ENCODE measurements around the gene TBL1X. TPM values are rescaled to one million over a fixed set of nuclear protein-coding genes. Genes with fewer than 3 reads are reported as not detected.

Gene TBL1X
- total and polyA plus RNA-seq, 2 donors (not counting 3 experiments of a cell fraction or from before 2014, with no cell fraction given) = 8.7 to 25.3 TPM

GRCh38 chrX:9638871-9639270 lies 174.0 kb downstream of the TBL1X start:
- H3K4me1 ChIP-seq (ENCODE audit: control insufficient read depth, extremely low read depth, insufficient read depth, low read length) = no peaks in the 10 kb centered on the region
- no peak overlapping the region for H3K9ac ChIP-seq (replicated peaks; ENCODE audit: extremely low read depth, insufficient read depth, low read length)
- no peak overlapping the region for H3K4me2 ChIP-seq (ENCODE audit: insufficient read depth, low read length)
- no peak overlapping the region for H3K27ac ChIP-seq (ENCODE audit: insufficient read depth, low read depth, low read length)
- no peaks in the 10 kb centered on the region for H3K27me3 ChIP-seq (ENCODE audit: control insufficient read depth in 2 of 2, insufficient read depth in 2 of 2, low read length in 2 of 2)
- dilution Hi-C loops (cut with MboI; ENCODE audit: extremely low pct_ligation_motif_present, low sequenced_read_pairs) (no loop called here), intact Hi-C loops (cut with micrococcal nuclease) (no loop called here)
- no peak overlapping the region for H3K4me3 ChIP-seq (replicated peaks in 1 of 3; ENCODE audit: insufficient read depth in 1 of 3, low read depth in 1 of 3, low read length in 3 of 3)
- CTCF ChIA-PET = no interaction called here
- FAIRE-seq (peak; percentile 48), DNase-seq (ENCODE audit: low read depth, low spot score) (peak; percentile 15)
- H2AFZ ChIP-seq (ENCODE audit: low read depth, low read length) = no peak overlapping the region
- H3K79me2 ChIP-seq (ENCODE audit: control insufficient read depth, insufficient read depth, low read length) = no peaks in the 10 kb centered on the region
- H3K9me1 ChIP-seq (replicated peaks; ENCODE audit: control insufficient read depth, extremely low read depth, insufficient read depth, low read length) = no peaks in the 10 kb centered on the region
- no TSS peak for BruUV-seq (replicated peaks)
- H3K9me3 ChIP-seq (replicated peaks; ENCODE audit: control insufficient read depth, insufficient read depth, low read length) = no peaks in the 10 kb centered on the region
- POLR2A ChIA-PET = no interaction called here
- no peaks in the 10 kb centered on the region for H3K36me3 ChIP-seq (ENCODE audit: control insufficient read depth in 2 of 2, extremely low read depth in 1 of 2, insufficient read depth in 2 of 2, low read length in 2 of 2)
- no peak for TF ChIP-seq JUN (IDR thresholded peaks at IDR 0.05; ENCODE audit: borderline replicate concordance, insufficient read depth, insufficient read length, low read depth)
- no peak for TF ChIP-seq MAX (IDR thresholded peaks at IDR 0.05; ENCODE audit: insufficient read depth, insufficient read length)
- TF ChIP-seq POLR2A (IDR thresholded peaks at IDR 0.05; ENCODE audit: low read depth, low read length) = no peak
- TF ChIP-seq CTCF (IDR thresholded peaks at IDR 0.05; ENCODE audit: extremely low read depth in 1 of 2, insufficient read depth in 1 of 2, low read depth in 1 of 2, low read length in 2 of 2) = no peak
- no peak for TF ChIP-seq MYC (IDR thresholded peaks at IDR 0.05; ENCODE audit: low read depth, low read length)
- TF ChIP-seq POLR2AphosphoS5 (IDR thresholded peaks at IDR 0.05; ENCODE audit: insufficient read depth, low read depth, low read length) = no peak
- no peak for TF ChIP-seq GATA2 (IDR thresholded peaks at IDR 0.05; ENCODE audit: insufficient read depth, insufficient read length, low read depth, low read length)
- no peak for TF ChIP-seq FOS (IDR thresholded peaks at IDR 0.05; ENCODE audit: borderline replicate concordance, insufficient read depth, low read length)
- no peak for TF ChIP-seq EZH2 (IDR thresholded peaks at IDR 0.05; ENCODE audit: borderline replicate concordance, low read depth, low read length, severe bottlenecking)
- no peaks in the 10 kb centered on the region for H4K20me1 ChIP-seq (replicated peaks; ENCODE audit: control insufficient read depth, extremely low read depth, insufficient read depth, low read length)

Data from endothelial cell of umbilical vein (primary cell).